CD4-positive, CD25-positive, alpha-beta regulatory T cell (primary cell): ENCODE measurements around the gene PCDHB2. TPM values are rescaled to one million over a fixed set of nuclear protein-coding genes. Genes with fewer than 3 reads are reported as not detected.

ENCODE experiments used
- polyA plus RNA-seq, 4 donors: library from polyadenylated mRNA; unstranded; fragments of 300-500 nt; fragmentation: Illumina TruSeq; gene quantifications; one replicate each; pipeline ENCODE4 v1.2.3, GENCODE V29; 2021
- total RNA-seq: library from RNA; stranded (reverse); gene quantifications from one replicate; pipeline ENCODE4 v1.2.3, GENCODE V29; 2022

Gene PCDHB2
- total and polyA plus RNA-seq, 5 donors from 2014 or later, result not detected

Other genes with a start within 250 kb of the PCDHB2 start
- gene PCDHA9, start 246.2 kb upstream of the PCDHB2 start, total RNA-seq, result not detected
- gene PCDHA9, start 246.2 kb upstream of the PCDHB2 start, polyA plus RNA-seq, result not detected
- gene PCDHA10, start 238.7 kb upstream of the PCDHB2 start, total RNA-seq, result not detected
- not detected for gene PCDHA10, start 238.7 kb upstream of the PCDHB2 start, polyA plus RNA-seq
- gene PCDHA11, start 225.7 kb upstream of the PCDHB2 start, total RNA-seq, result not detected
- not detected for gene PCDHA11, start 225.7 kb upstream of the PCDHB2 start, polyA plus RNA-seq
- gene PCDHA12, start 219.3 kb upstream of the PCDHB2 start, total RNA-seq, result not detected
- not detected for gene PCDHA12, start 219.3 kb upstream of the PCDHB2 start, polyA plus RNA-seq
- not detected for gene PCDHA13, start 212.5 kb upstream of the PCDHB2 start, total RNA-seq
- gene PCDHA13, start 212.5 kb upstream of the PCDHB2 start, polyA plus RNA-seq, result not detected
- gene PCDHAC1, start 168.3 kb upstream of the PCDHB2 start, total RNA-seq, result not detected
- not detected for gene PCDHAC1, start 168.3 kb upstream of the PCDHB2 start, polyA plus RNA-seq
- not detected for gene PCDHAC2, start 128.1 kb upstream of the PCDHB2 start, total RNA-seq
- gene PCDHAC2, start 128.1 kb upstream of the PCDHB2 start, polyA plus RNA-seq, result not detected
- not detected for gene PCDHB1, start 43.2 kb upstream of the PCDHB2 start, total RNA-seq
- not detected for gene PCDHB1, start 43.2 kb upstream of the PCDHB2 start, polyA plus RNA-seq
- not detected for gene PCDHB3, start 5.9 kb downstream of the PCDHB2 start, total RNA-seq
- not detected for gene PCDHB3, start 5.9 kb downstream of the PCDHB2 start, polyA plus RNA-seq
- gene PCDHB4, start 27.2 kb downstream of the PCDHB2 start, total RNA-seq, result not detected
- gene PCDHB4, start 27.2 kb downstream of the PCDHB2 start, polyA plus RNA-seq, result not detected
- not detected for gene PCDHB5, start 40.6 kb downstream of the PCDHB2 start, total RNA-seq
- under 1 TPM in 1 of 4 donors, not detected in 3; 0.19 TPM for gene PCDHB5, start 40.6 kb downstream of the PCDHB2 start, polyA plus RNA-seq
- not detected for gene PCDHB6, start 55.4 kb downstream of the PCDHB2 start, total RNA-seq
- gene PCDHB6, start 55.4 kb downstream of the PCDHB2 start, polyA plus RNA-seq, result not detected
- gene PCDHB7, start 78.0 kb downstream of the PCDHB2 start, total RNA-seq, result not detected
- not detected for gene PCDHB7, start 78.0 kb downstream of the PCDHB2 start, polyA plus RNA-seq
- gene PCDHB8, start 83.2 kb downstream of the PCDHB2 start, total RNA-seq, result not detected
- gene PCDHB8, start 83.2 kb downstream of the PCDHB2 start, polyA plus RNA-seq, result not detected
- not detected for gene PCDHB16, start 87.8 kb downstream of the PCDHB2 start, total RNA-seq
- not detected for gene PCDHB16, start 87.8 kb downstream of the PCDHB2 start, polyA plus RNA-seq
- gene PCDHB9, start 92.5 kb downstream of the PCDHB2 start, total RNA-seq, result 0.07 TPM
- gene PCDHB9, start 92.5 kb downstream of the PCDHB2 start, polyA plus RNA-seq, result not detected
- gene PCDHB10, start 97.7 kb downstream of the PCDHB2 start, total RNA-seq, result not detected
- not detected for gene PCDHB10, start 97.7 kb downstream of the PCDHB2 start, polyA plus RNA-seq
- gene PCDHB11, start 105.0 kb downstream of the PCDHB2 start, total RNA-seq, result not detected
- gene PCDHB11, start 105.0 kb downstream of the PCDHB2 start, polyA plus RNA-seq, result not detected
- not detected for gene PCDHB12, start 114.1 kb downstream of the PCDHB2 start, total RNA-seq
- gene PCDHB12, start 114.1 kb downstream of the PCDHB2 start, polyA plus RNA-seq, result not detected
- not detected for gene PCDHB13, start 119.3 kb downstream of the PCDHB2 start, total RNA-seq
- gene PCDHB13, start 119.3 kb downstream of the PCDHB2 start, polyA plus RNA-seq, result under 1 TPM in 1 of 4 donors, not detected in 3; 0.05 TPM
- not detected for gene PCDHB14, start 128.7 kb downstream of the PCDHB2 start, total RNA-seq
- not detected for gene PCDHB14, start 128.7 kb downstream of the PCDHB2 start, polyA plus RNA-seq
- gene PCDHB15, start 150.8 kb downstream of the PCDHB2 start, total RNA-seq, result not detected
- gene PCDHB15, start 150.8 kb downstream of the PCDHB2 start, polyA plus RNA-seq, result not detected
- gene SLC25A2, start 209.4 kb downstream of the PCDHB2 start, total RNA-seq, result 0.74 TPM
- gene SLC25A2, start 209.4 kb downstream of the PCDHB2 start, polyA plus RNA-seq, result under 1 TPM in 1 of 4 donors, not detected in 3; 0.12 TPM
- 76.6 TPM for gene TAF7, start 226.2 kb downstream of the PCDHB2 start, total RNA-seq
- 100 to 1,000 TPM; 172 to 235 (median 200) TPM for gene TAF7, start 226.2 kb downstream of the PCDHB2 start, polyA plus RNA-seq
- 0.10 TPM for gene PCDHGA1, start 235.9 kb downstream of the PCDHB2 start, total RNA-seq
- gene PCDHGA1, start 235.9 kb downstream of the PCDHB2 start, polyA plus RNA-seq, result under 1 TPM in 1 of 4 donors, not detected in 3; 0.06 TPM
- gene PCDHGA2, start 244.1 kb downstream of the PCDHB2 start, total RNA-seq, result not detected
- not detected for gene PCDHGA2, start 244.1 kb downstream of the PCDHB2 start, polyA plus RNA-seq
- gene PCDHGA3, start 249.2 kb downstream of the PCDHB2 start, total RNA-seq, result not detected
- gene PCDHGA3, start 249.2 kb downstream of the PCDHB2 start, polyA plus RNA-seq, result not detected